Measurements from ENCODE around the gene KIAA1328. TPM values are rescaled to one million over a fixed set of nuclear protein-coding genes. Genes with fewer than 3 reads are reported as not detected.

KIAA1328 gene
- total RNA-seq, 4 donors from 2014 or later = 15.4 to 51.2 (median 18.8) TPM

- Histone ChIP-seq H3K9me3 (no peaks in the 10 kb centered on the region), H3K4me3 (no peak overlapping the region), H3K27ac (no peak overlapping the region), H3K27me3 (no peaks in the 10 kb centered on the region), H3K36me3 (no peaks in the 10 kb centered on the region), H3K4me1 (no peaks in the 10 kb centered on the region)
- no peak for DNase-seq
- TF ChIP-seq CTCF (IDR thresholded peaks at IDR 0.05) = no peak
- TF ChIP-seq POLR2A (IDR thresholded peaks at IDR 0.05) = no peak
Observed at GRCh38 chr18:36848609-36849008, 19.7 kb downstream of the KIAA1328 start.

- no peak for TF ChIP-seq CTCF (IDR thresholded peaks at IDR 0.05)
- Histone ChIP-seq H3K4me1 (no peaks in the 10 kb centered on the region), H3K36me3 (no peaks in the 10 kb centered on the region), H3K27ac (no peak overlapping the region), H3K4me3 (no peak overlapping the region), H3K9me3 (no peaks in the 10 kb centered on the region), H3K27me3 (no peaks in the 10 kb centered on the region)
- DNase-seq = no peak
Observed at GRCh38 chr18:36849288-36850006, 20.5 kb downstream of the KIAA1328 start.

GRCh38 chr18:36850527-36851201, 21.7 kb downstream of the KIAA1328 start:
- no peak overlapping the region for H3K27ac ChIP-seq

GRCh38 chr18:36851202-36851590, 22.3 kb downstream of the KIAA1328 start:
- Histone ChIP-seq H3K36me3 (no peaks in the 10 kb centered on the region), H3K9me3 (no peaks in the 10 kb centered on the region), H3K27ac (no peak overlapping the region), H3K4me3 (no peak overlapping the region), H3K27me3 (no peaks in the 10 kb centered on the region), H3K4me1 (no peaks in the 10 kb centered on the region)
- no peak for TF ChIP-seq CTCF (IDR thresholded peaks at IDR 0.05)
- no peak for TF ChIP-seq POLR2A (IDR thresholded peaks at IDR 0.05)
- no peak for DNase-seq

More at GRCh38 chr18:36850527-36851201, 21.7 kb downstream of the KIAA1328 start:
- no peak for TF ChIP-seq POLR2A (IDR thresholded peaks at IDR 0.05)
- TF ChIP-seq CTCF (IDR thresholded peaks at IDR 0.05) = no peak
- H3K4me3 ChIP-seq = no peak overlapping the region
- no peaks in the 10 kb centered on the region for H3K9me3 ChIP-seq
- no peaks in the 10 kb centered on the region for H3K4me1 ChIP-seq
- DNase-seq = no peak
- no peaks in the 10 kb centered on the region for H3K27me3 ChIP-seq
- H3K36me3 ChIP-seq = no peaks in the 10 kb centered on the region

- H3K4me1 ChIP-seq = no peaks in the 10 kb centered on the region
- no peak overlapping the region for H3K27ac ChIP-seq
- TF ChIP-seq CTCF (IDR thresholded peaks at IDR 0.05) (no peak), POLR2A (IDR thresholded peaks at IDR 0.05) (no peak)
- H3K9me3 ChIP-seq = no peaks in the 10 kb centered on the region
- H3K36me3 ChIP-seq = no peaks in the 10 kb centered on the region
- DNase-seq = no peak
- no peaks in the 10 kb centered on the region for H3K27me3 ChIP-seq
- no peak overlapping the region for H3K4me3 ChIP-seq
Observed at GRCh38 chr18:36856815-36857214, 27.9 kb downstream of the KIAA1328 start.

Data from Peyer's patch (tissue), 4 donors.